A673 (cell line): Measurements from ENCODE around the gene CCR8.

ENCODE experiments used
- EZH2 ChIP-seq: fragments of 200-600 bp; sonication (generic); IDR thresholded peaks from 2 replicates; pipeline ENCODE4 v1.6.1; 2017; ENCODE audit warnings: borderline replicate concordance, low read depth, mild to moderate bottlenecking, mixed read lengths, antibody characterized with exemption, low read length; ENCODE audit not compliant: poor library complexity, severe bottlenecking
- TF ChIP-seq, protein P1 (sequence below): fragments of 300-800, 200-600 bp; sonication (generic); conservative IDR thresholded peaks from 2 replicates; pipeline ENCODE4 v1.5.1; 2017; ENCODE audit warnings: low read depth, mild to moderate bottlenecking, antibody characterized with exemption, low read length, moderate library complexity, mixed read lengths

DNA sequence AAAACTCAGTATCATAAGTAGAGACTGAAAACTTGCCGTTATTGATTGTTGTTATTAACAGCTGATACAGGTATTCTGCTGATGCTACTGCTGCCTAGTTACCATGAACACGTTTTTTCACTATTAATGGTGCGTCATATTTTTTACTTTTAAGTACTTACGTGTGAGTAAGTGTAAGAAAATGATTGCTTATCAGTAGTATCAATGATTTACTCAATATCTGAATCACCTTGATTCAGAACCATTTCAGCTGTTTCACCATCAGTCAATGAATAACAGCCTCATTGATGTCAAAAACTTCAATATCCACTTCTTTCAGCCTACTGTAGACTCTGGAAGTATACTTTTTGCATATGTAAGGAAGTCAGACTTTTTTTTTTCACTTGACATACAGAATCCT is 4.7 kb downstream of the CCR8 start:
- TF ChIP-seq, protein P1, sequence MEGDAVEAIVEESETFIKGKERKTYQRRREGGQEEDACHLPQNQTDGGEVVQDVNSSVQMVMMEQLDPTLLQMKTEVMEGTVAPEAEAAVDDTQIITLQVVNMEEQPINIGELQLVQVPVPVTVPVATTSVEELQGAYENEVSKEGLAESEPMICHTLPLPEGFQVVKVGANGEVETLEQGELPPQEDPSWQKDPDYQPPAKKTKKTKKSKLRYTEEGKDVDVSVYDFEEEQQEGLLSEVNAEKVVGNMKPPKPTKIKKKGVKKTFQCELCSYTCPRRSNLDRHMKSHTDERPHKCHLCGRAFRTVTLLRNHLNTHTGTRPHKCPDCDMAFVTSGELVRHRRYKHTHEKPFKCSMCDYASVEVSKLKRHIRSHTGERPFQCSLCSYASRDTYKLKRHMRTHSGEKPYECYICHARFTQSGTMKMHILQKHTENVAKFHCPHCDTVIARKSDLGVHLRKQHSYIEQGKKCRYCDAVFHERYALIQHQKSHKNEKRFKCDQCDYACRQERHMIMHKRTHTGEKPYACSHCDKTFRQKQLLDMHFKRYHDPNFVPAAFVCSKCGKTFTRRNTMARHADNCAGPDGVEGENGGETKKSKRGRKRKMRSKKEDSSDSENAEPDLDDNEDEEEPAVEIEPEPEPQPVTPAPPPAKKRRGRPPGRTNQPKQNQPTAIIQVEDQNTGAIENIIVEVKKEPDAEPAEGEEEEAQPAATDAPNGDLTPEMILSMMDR: no peak
- no peak for TF ChIP-seq EZH2
